ENCODE results near the gene GPC6.

- TF ChIP-seq CTCF (IDR thresholded peaks at IDR 0.05) (no peak), EZH2 (IDR thresholded peaks at IDR 0.05; ENCODE audit: borderline replicate concordance, insufficient read depth, low read depth, low read length, poor library complexity, severe bottlenecking) (no peak)
These were observed 1227.7 kb downstream of the GPC6 start for GRCh38 chr13:94454334-94454733.

Measured in B cell (primary cell).